MM.1S (cell line): ENCODE results near the gene PAX9.

ENCODE experiments used
- DNase-seq: peaks from one replicate; pipeline ENCODE4 v3.0.0-alpha.2; 2015
- H2AFZ ChIP-seq: fragments of 300-600 bp; sonication (generic); 2 replicates; pipeline ENCODE4 v1.6.0; 2016; ENCODE audit warnings: antibody characterized with exemption, low read length
- H3F3A ChIP-seq: fragments of 300-600 bp; sonication (generic); 2 replicates; pipeline ENCODE4 v1.6.1; 2016; ENCODE audit warnings: mild to moderate bottlenecking, antibody characterized with exemption, low read length, moderate library complexity, mixed read lengths; ENCODE audit not compliant: insufficient read depth
- H3K27ac ChIP-seq: fragments of 300-600 bp; sonication (generic); 2 replicates; pipeline ENCODE4 v1.5.1; 2016; ENCODE audit warnings: mild to moderate bottlenecking, low read length
- H3K27me3 ChIP-seq: fragments of 300-600 bp; sonication (generic); replicated peaks from 2 replicates; pipeline ENCODE4 v1.6.0; 2016; ENCODE audit warnings: low read length; ENCODE audit not compliant: insufficient read depth
- H3K36me3 ChIP-seq: fragments of 300-600 bp; sonication (generic); replicated peaks from 2 replicates; pipeline ENCODE4 v1.6.1; 2016; ENCODE audit warnings: mild to moderate bottlenecking, low read length, mixed read lengths; ENCODE audit not compliant: insufficient read depth
- H3K4me1 ChIP-seq: fragments of 300-600 bp; sonication (generic); 2 replicates; pipeline ENCODE4 v1.6.1; 2016; ENCODE audit warnings: low read length, mixed read lengths
- H3K4me2 ChIP-seq: fragments of 300-600 bp; sonication (generic); 2 replicates; pipeline ENCODE4 v1.6.0; 2016; ENCODE audit warnings: low read depth, low read length
- H3K4me3 ChIP-seq: fragments of 300-600 bp; sonication (generic); 2 replicates; pipeline ENCODE4 v1.5.1; 2016; ENCODE audit warnings: low read length, mixed read lengths
- H3K79me2 ChIP-seq: fragments of 300-600 bp; sonication (generic); 2 replicates; pipeline ENCODE4 v1.6.1; 2016; ENCODE audit warnings: mixed run types, low read length, mixed read lengths
- H3K9ac ChIP-seq: fragments of 300-600 bp; sonication (generic); 2 replicates; pipeline ENCODE4 v1.6.1; 2016; ENCODE audit warnings: low read length, mixed read lengths
- H3K9me2 ChIP-seq: fragments of 300-600 bp; sonication (generic); replicated peaks from 2 replicates; pipeline ENCODE4 v1.6.1; 2016; ENCODE audit warnings: mild to moderate bottlenecking, low read length, mixed read lengths; ENCODE audit not compliant: insufficient read depth
- H3K9me3 ChIP-seq: fragments of 300-600 bp; sonication (generic); replicated peaks from 2 replicates; pipeline ENCODE4 v1.6.1; 2016; ENCODE audit warnings: mild to moderate bottlenecking, low read length, mixed read lengths; ENCODE audit not compliant: insufficient read depth
- H4K20me1 ChIP-seq: fragments of 300-600 bp; sonication (generic); 2 replicates; pipeline ENCODE4 v1.6.1; 2016; ENCODE audit warnings: mild to moderate bottlenecking, low read length, moderate library complexity, mixed read lengths; ENCODE audit not compliant: insufficient read depth
- CTCF ChIP-seq: fragments of 300-600 bp; sonication (generic); IDR thresholded peaks from 2 replicates; pipeline ENCODE4 v1.5.1; 2016; ENCODE audit warnings: antibody characterized with exemption, low read length, mixed read lengths
- EZH2 ChIP-seq: fragments of 300-600 bp; sonication (generic); optimal IDR thresholded peaks from 2 replicates; pipeline ENCODE3; 2017; ENCODE audit warnings: low read depth, mild to moderate bottlenecking, antibody characterized with exemption, low read length, mixed read lengths
- EZH2phosphoT487 ChIP-seq: fragments of 300-600 bp; sonication (generic); IDR thresholded peaks from 2 replicates; pipeline ENCODE4 v1.6.1; 2018; ENCODE audit warnings: antibody characterized with exemption, low read length

Gene PAX9

GRCh38 chr14:36701132-36701531 is 39.5 kb downstream of the PAX9 start:
- no peaks in the 10 kb centered on the region for H3K36me3 ChIP-seq
- H3K4me2 ChIP-seq = no peak overlapping the region
- no peak overlapping the region for H3K4me3 ChIP-seq
- DNase-seq = no peak
- H4K20me1 ChIP-seq = no peaks in the 10 kb centered on the region
- no peaks in the 10 kb centered on the region for H3K79me2 ChIP-seq
- no peak overlapping the region for H3K27ac ChIP-seq
- no peak overlapping the region for H3K9ac ChIP-seq
- no peaks in the 10 kb centered on the region for H3F3A ChIP-seq
- H3K9me2 ChIP-seq = no peaks in the 10 kb centered on the region
- H3K9me3 ChIP-seq = no peaks in the 10 kb centered on the region
- TF ChIP-seq EZH2phosphoT487 (no peak), CTCF (no peak)
- H3K4me1 ChIP-seq = 0 out of 2 replicates have a peak, but pooled peaks cover 4% of the 10 kb centered on the region
- no peak overlapping the region for H2AFZ ChIP-seq
- no peaks in the 10 kb centered on the region for H3K27me3 ChIP-seq

- H3K4me1 ChIP-seq = 0 out of 2 replicates have a peak, but pooled peaks cover 4% of the 10 kb centered on the region
- H3K9ac ChIP-seq = no peak overlapping the region
- H4K20me1 ChIP-seq = no peaks in the 10 kb centered on the region
- H3F3A ChIP-seq = no peaks in the 10 kb centered on the region
- no peaks in the 10 kb centered on the region for H3K36me3 ChIP-seq
- no peak overlapping the region for H3K4me3 ChIP-seq
- H3K9me2 ChIP-seq = no peaks in the 10 kb centered on the region
- H2AFZ ChIP-seq = no peak overlapping the region
- TF ChIP-seq EZH2 = no peak
- DNase-seq = no peak
- H3K79me2 ChIP-seq = no peaks in the 10 kb centered on the region
- H3K27ac ChIP-seq = no peak overlapping the region
- H3K9me3 ChIP-seq = no peaks in the 10 kb centered on the region
- no peak overlapping the region for H3K4me2 ChIP-seq
- H3K27me3 ChIP-seq = no peaks in the 10 kb centered on the region
Observed at GRCh38 chr14:36702474-36702873, 40.8 kb downstream of the PAX9 start.

GRCh38 chr14:36707570-36707969 is 45.9 kb downstream of the PAX9 start:
- no peaks in the 10 kb centered on the region for H3F3A ChIP-seq
- no peaks in the 10 kb centered on the region for H3K79me2 ChIP-seq
- no peaks in the 10 kb centered on the region for H3K36me3 ChIP-seq
- H4K20me1 ChIP-seq = no peaks in the 10 kb centered on the region
- H3K4me3 ChIP-seq = no peak overlapping the region
- no peak overlapping the region for H2AFZ ChIP-seq
- no peaks in the 10 kb centered on the region for H3K9me3 ChIP-seq
- H3K27me3 ChIP-seq = no peaks in the 10 kb centered on the region
- H3K4me1 ChIP-seq = no peaks in the 10 kb centered on the region
- no peak overlapping the region for H3K27ac ChIP-seq
- H3K9ac ChIP-seq = no peak overlapping the region
- H3K4me2 ChIP-seq = no peak overlapping the region
- no peak for TF ChIP-seq EZH2
- TF ChIP-seq EZH2phosphoT487 = no peak
- TF ChIP-seq CTCF = no peak
- no peak for DNase-seq
- no peaks in the 10 kb centered on the region for H3K9me2 ChIP-seq

GRCh38 chr14:36713960-36714703 is 52.5 kb downstream of the PAX9 start:
- Histone ChIP-seq H3K4me1 (no peaks in the 10 kb centered on the region), H4K20me1 (no peaks in the 10 kb centered on the region), H3K9me2 (no peaks in the 10 kb centered on the region), H3K79me2 (no peaks in the 10 kb centered on the region), H3K36me3 (no peaks in the 10 kb centered on the region), H3K9me3 (no peaks in the 10 kb centered on the region), H2AFZ (no peak overlapping the region), H3F3A (no peaks in the 10 kb centered on the region), H3K4me2 (no peak overlapping the region), H3K27me3 (no peaks in the 10 kb centered on the region), H3K4me3 (no peak overlapping the region), H3K27ac (no peak overlapping the region), H3K9ac (no peak overlapping the region)
- DNase-seq = no peak
- TF ChIP-seq EZH2 (no peak), CTCF (no peak), EZH2phosphoT487 (no peak)
